HCT116 (cell line): Measurements from ENCODE around the gene LYST.

Experiments used
- CTCF ChIP-seq, 3 experiments: fragments of 200-600 bp in 1 of 3; sonication (generic) in 1 of 3; IDR thresholded peaks in 2 of 3; conservative IDR thresholded peaks in 1 of 3; 2 replicates each; pipeline ENCODE4 v1.5.1; 2012 to 2017; ENCODE audit warnings: low read depth in 2 of 3, low read length in 2 of 3, antibody characterized with exemption in 1 of 3, borderline replicate concordance in 1 of 3, control low read depth in 1 of 3, mild to moderate bottlenecking in 1 of 3, mixed read lengths in 1 of 3, mixed run types in 1 of 3, moderate library complexity in 1 of 3; ENCODE audit not compliant: insufficient read depth in 1 of 3
- POLR2A ChIP-seq: IDR thresholded peaks from 2 replicates; pipeline ENCODE4 v1.7.0; 2011; ENCODE audit warnings: borderline replicate concordance; ENCODE audit not compliant: insufficient read depth, insufficient read length; ENCODE audit errors: extremely low read depth

- no peak for TF ChIP-seq POLR2A
- TF ChIP-seq CTCF (IDR thresholded peaks at IDR 0.05 in 2 of 3, conservative IDR thresholded peaks at IDR 0.05 in 1 of 3; ENCODE audit: borderline replicate concordance in 1 of 3, insufficient read depth in 1 of 3, low read depth in 2 of 3, low read length in 2 of 3): no peak
Observed at GRCh38 chr1:235820061-235820460, 46.6 kb downstream of the LYST start.
